ENCODE measurements around the gene CATSPER3.

The CATSPER3 gene

GRCh38 chr5:135032695-135032998 lies 64.9 kb downstream of the CATSPER3 start:
- H3K9me2 ChIP-seq (replicated peaks; ENCODE audit: low read depth, low read length): no peaks in the 10 kb centered on the region
- H3F3A ChIP-seq (ENCODE audit: low read depth): no peaks in the 10 kb centered on the region
- H3K9me3 ChIP-seq (ENCODE audit: insufficient read depth, low read depth, low read length): no peaks in the 10 kb centered on the region
- H4K20me1 ChIP-seq (ENCODE audit: insufficient read depth, low read length, poor library complexity, severe bottlenecking): peaks cover 17% of the 10 kb centered on the region
- H3K4me3 ChIP-seq (ENCODE audit: low read length, poor library complexity, severe bottlenecking): peak overlapping the region; percentile 88
- peak overlapping the region; percentile 80 for H3K9ac ChIP-seq (ENCODE audit: low read depth, low read length, poor library complexity, severe bottlenecking)
- peaks cover 17% of the 10 kb centered on the region for H3K27me3 ChIP-seq (ENCODE audit: insufficient read depth, low read length, poor library complexity, severe bottlenecking)
- TF ChIP-seq, protein P1, sequence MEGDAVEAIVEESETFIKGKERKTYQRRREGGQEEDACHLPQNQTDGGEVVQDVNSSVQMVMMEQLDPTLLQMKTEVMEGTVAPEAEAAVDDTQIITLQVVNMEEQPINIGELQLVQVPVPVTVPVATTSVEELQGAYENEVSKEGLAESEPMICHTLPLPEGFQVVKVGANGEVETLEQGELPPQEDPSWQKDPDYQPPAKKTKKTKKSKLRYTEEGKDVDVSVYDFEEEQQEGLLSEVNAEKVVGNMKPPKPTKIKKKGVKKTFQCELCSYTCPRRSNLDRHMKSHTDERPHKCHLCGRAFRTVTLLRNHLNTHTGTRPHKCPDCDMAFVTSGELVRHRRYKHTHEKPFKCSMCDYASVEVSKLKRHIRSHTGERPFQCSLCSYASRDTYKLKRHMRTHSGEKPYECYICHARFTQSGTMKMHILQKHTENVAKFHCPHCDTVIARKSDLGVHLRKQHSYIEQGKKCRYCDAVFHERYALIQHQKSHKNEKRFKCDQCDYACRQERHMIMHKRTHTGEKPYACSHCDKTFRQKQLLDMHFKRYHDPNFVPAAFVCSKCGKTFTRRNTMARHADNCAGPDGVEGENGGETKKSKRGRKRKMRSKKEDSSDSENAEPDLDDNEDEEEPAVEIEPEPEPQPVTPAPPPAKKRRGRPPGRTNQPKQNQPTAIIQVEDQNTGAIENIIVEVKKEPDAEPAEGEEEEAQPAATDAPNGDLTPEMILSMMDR (conservative IDR thresholded peaks at IDR 0.05; ENCODE audit: low read length): no peak
- TF ChIP-seq EZH2phosphoT487 (IDR thresholded peaks at IDR 0.05; ENCODE audit: borderline replicate concordance): no peak
- peaks cover 17% of the 10 kb centered on the region for H3K4me1 ChIP-seq (ENCODE audit: insufficient read depth, low read length, poor library complexity, severe bottlenecking)
- peak overlapping the region; percentile 78 for H3K4me2 ChIP-seq (ENCODE audit: low read depth, low read length, poor library complexity, severe bottlenecking)
- H3K36me3 ChIP-seq (ENCODE audit: insufficient read depth, low read length): no peaks in the 10 kb centered on the region
- H2AFZ ChIP-seq (ENCODE audit: low read length): no peak overlapping the region
- peaks cover 69% of the 10 kb centered on the region for H3K79me2 ChIP-seq (ENCODE audit: insufficient read depth, low read length)

DNA sequence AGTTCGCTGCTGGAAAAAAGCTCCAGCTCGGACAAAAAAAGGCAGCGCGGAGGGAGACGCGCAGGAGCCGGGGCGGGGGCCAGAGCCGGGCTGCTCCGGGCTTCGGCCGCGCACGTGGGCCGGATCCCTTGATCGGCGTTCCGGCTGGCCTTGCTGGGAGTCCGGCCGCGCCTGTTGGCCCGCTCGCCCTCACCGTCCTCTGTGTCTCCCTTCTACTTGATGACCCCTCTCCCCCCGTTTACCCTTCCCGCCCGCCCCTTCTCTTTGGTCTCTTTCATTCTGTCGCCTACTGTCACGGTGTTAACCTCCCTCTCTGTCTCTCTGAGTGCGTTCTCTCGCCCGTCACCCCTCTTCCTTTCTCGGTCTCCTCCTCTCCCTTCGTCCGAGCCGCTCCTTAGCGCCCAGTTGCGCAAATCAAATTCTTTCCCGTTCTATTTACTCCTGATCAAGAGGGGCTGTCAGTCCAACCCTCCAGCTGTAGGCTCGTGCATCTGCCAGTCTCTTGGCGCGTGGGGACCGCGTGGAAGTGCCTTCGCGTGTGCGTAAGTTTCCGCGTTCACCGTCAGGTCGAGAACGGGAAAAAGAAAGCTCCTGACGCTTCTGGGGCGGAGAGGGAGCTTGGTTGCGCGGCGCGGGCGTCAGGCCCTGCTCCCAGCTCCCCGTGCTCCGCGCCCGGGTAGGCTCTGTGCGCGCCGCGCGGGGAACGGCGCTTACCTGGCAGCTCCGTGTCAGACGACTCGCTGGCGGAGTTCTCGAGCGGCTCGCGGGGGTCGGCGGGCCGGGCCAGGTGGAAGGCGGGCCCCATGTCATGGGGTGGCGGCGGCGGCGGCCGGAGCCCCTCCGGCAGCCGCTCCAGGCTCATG lies 65.5 kb downstream of the CATSPER3 start:
- TF ChIP-seq, protein P1 (conservative IDR thresholded peaks at IDR 0.05; ENCODE audit: low read length): no peak
- TF ChIP-seq EZH2phosphoT487 (IDR thresholded peaks at IDR 0.05; ENCODE audit: borderline replicate concordance): no peak
- Histone ChIP-seq H3K9ac (ENCODE audit: low read depth, low read length, poor library complexity, severe bottlenecking) (peak overlapping the region; percentile 80), H3K36me3 (ENCODE audit: insufficient read depth, low read length) (no peaks in the 10 kb centered on the region), H3K4me2 (ENCODE audit: low read depth, low read length, poor library complexity, severe bottlenecking) (peak overlapping the region; percentile 78), H3F3A (ENCODE audit: low read depth) (no peaks in the 10 kb centered on the region), H3K79me2 (ENCODE audit: insufficient read depth, low read length) (peaks cover 64% of the 10 kb centered on the region), H3K4me3 (ENCODE audit: low read length, poor library complexity, severe bottlenecking) (peak overlapping the region; percentile 88), H3K9me2 (replicated peaks; ENCODE audit: low read depth, low read length) (no peaks in the 10 kb centered on the region), H3K4me1 (ENCODE audit: insufficient read depth, low read length, poor library complexity, severe bottlenecking) (peaks cover 17% of the 10 kb centered on the region), H3K27me3 (ENCODE audit: insufficient read depth, low read length, poor library complexity, severe bottlenecking) (peaks cover 17% of the 10 kb centered on the region), H3K9me3 (ENCODE audit: insufficient read depth, low read depth, low read length) (no peaks in the 10 kb centered on the region), H2AFZ (ENCODE audit: low read length) (peak overlapping the region; percentile 73), H4K20me1 (ENCODE audit: insufficient read depth, low read length, poor library complexity, severe bottlenecking) (peaks cover 17% of the 10 kb centered on the region)

DNA sequence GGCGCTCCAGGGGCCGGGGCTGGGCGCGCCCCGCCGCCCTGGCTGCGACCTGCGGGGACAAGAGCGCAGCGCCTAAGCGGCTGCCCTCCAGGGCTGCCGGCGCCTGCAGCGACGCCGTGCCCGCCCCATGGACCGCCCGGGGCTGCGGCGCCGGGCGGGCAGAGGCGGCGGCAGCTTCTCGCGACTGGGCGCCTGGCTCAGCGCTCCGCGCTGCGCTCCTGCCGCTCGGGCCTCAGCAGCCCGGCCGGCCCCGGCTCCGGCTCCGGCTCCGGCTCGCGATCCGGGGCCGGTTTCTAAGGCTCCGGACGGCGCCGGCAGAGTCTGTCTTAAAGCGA lies 66.2 kb downstream of the CATSPER3 start, which contains the start of gene PITX1:
PITX1 (minus strand) TSS at position 328 of the 335 bp plus-strand sequence. CDS start 347 bp downstream, outside the sequence.
- Histone ChIP-seq H3K9me3 (ENCODE audit: insufficient read depth, low read depth, low read length) (no peaks in the 10 kb centered on the region), H3K9ac (ENCODE audit: low read depth, low read length, poor library complexity, severe bottlenecking) (peak within 1 kb of the TSS; percentile 80), H3F3A (ENCODE audit: low read depth) (no peaks in the 10 kb centered on the region), H3K4me3 (ENCODE audit: low read length, poor library complexity, severe bottlenecking) (peak within 1 kb of the TSS; percentile 88), H3K36me3 (ENCODE audit: insufficient read depth, low read length) (no peaks in the 10 kb centered on the region), H3K4me2 (ENCODE audit: low read depth, low read length, poor library complexity, severe bottlenecking) (peak within 1 kb of the TSS; percentile 78), H3K9me2 (replicated peaks; ENCODE audit: low read depth, low read length) (no peaks in the 10 kb centered on the region), H2AFZ (ENCODE audit: low read length) (peak within 1 kb of the TSS; percentile 79), H3K79me2 (ENCODE audit: insufficient read depth, low read length) (peaks cover 60% of the 10 kb centered on the region), H3K27me3 (ENCODE audit: insufficient read depth, low read length, poor library complexity, severe bottlenecking) (peaks cover 17% of the 10 kb centered on the region), H4K20me1 (ENCODE audit: insufficient read depth, low read length, poor library complexity, severe bottlenecking) (peaks cover 17% of the 10 kb centered on the region), H3K4me1 (ENCODE audit: insufficient read depth, low read length, poor library complexity, severe bottlenecking) (peaks cover 17% of the 10 kb centered on the region)
- TF ChIP-seq, protein P1 (conservative IDR thresholded peaks at IDR 0.05; ENCODE audit: low read length): no peak
- no peak for TF ChIP-seq EZH2phosphoT487 (IDR thresholded peaks at IDR 0.05; ENCODE audit: borderline replicate concordance)

Data from Loucy (cell line).